ENCODE results near the gene SERPINA5. TPM values are rescaled to one million over a fixed set of nuclear protein-coding genes. Genes with fewer than 3 reads are reported as not detected.

The SERPINA5 gene
- total RNA-seq, 1 experiment from 2014 or later = 0.49 TPM

- ChIA-PET POLR2A (interaction anchor here (0.5 kb wide), 1 partner anchor 17 kb away, joined by 3 read pairs; no protein-coding TSS in a partner anchor), CTCF (no interaction called here)
- H3K36me3 ChIP-seq (ENCODE audit: control insufficient read depth, insufficient read depth, low read length) = no peaks in the 10 kb centered on the region
- TF ChIP-seq TCF7L2 (IDR thresholded peaks at IDR 0.05; ENCODE audit: low read depth, low read length) = no peak
- no peak for TF ChIP-seq POLR2AphosphoS5 (IDR thresholded peaks at IDR 0.05; ENCODE audit: low read depth, low read length)
- no peak for TF ChIP-seq CTCF (IDR thresholded peaks at IDR 0.05)
- no peak for TF ChIP-seq SIN3A (IDR thresholded peaks at IDR 0.05; ENCODE audit: borderline replicate concordance, insufficient read depth, low read depth, low read length)
- TF ChIP-seq, protein P1, sequence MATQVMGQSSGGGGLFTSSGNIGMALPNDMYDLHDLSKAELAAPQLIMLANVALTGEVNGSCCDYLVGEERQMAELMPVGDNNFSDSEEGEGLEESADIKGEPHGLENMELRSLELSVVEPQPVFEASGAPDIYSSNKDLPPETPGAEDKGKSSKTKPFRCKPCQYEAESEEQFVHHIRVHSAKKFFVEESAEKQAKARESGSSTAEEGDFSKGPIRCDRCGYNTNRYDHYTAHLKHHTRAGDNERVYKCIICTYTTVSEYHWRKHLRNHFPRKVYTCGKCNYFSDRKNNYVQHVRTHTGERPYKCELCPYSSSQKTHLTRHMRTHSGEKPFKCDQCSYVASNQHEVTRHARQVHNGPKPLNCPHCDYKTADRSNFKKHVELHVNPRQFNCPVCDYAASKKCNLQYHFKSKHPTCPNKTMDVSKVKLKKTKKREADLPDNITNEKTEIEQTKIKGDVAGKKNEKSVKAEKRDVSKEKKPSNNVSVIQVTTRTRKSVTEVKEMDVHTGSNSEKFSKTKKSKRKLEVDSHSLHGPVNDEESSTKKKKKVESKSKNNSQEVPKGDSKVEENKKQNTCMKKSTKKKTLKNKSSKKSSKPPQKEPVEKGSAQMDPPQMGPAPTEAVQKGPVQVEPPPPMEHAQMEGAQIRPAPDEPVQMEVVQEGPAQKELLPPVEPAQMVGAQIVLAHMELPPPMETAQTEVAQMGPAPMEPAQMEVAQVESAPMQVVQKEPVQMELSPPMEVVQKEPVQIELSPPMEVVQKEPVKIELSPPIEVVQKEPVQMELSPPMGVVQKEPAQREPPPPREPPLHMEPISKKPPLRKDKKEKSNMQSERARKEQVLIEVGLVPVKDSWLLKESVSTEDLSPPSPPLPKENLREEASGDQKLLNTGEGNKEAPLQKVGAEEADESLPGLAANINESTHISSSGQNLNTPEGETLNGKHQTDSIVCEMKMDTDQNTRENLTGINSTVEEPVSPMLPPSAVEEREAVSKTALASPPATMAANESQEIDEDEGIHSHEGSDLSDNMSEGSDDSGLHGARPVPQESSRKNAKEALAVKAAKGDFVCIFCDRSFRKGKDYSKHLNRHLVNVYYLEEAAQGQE (IDR thresholded peaks at IDR 0.05; ENCODE audit: insufficient read depth in 1 of 2, low read depth in 2 of 2, low read length in 1 of 2) = no peak
- H3K9me3 ChIP-seq (ENCODE audit: control insufficient read depth, insufficient read depth, low read depth, low read length) = no peaks in the 10 kb centered on the region
- ATAC-seq (no peak), DNase-seq (ENCODE audit: low read depth, low spot score) (no peak)
- H3K4me3 ChIP-seq (ENCODE audit: low read depth in 2 of 2, low read length in 2 of 2) = no peak overlapping the region
- in situ Hi-C loops (cut with HindIII; ENCODE audit: low pct_unique_long_range_greater_than_20kb, low sequenced_read_pairs) (no loop called here), intact Hi-C loops (cut with micrococcal nuclease; ENCODE audit: unreplicated experiment) (no loop called here)
- no peak overlapping the region for H3K27ac ChIP-seq (ENCODE audit: low read length)
- no TSS peak for BruUV-seq (replicated peaks)
- no peaks in the 10 kb centered on the region for H3K27me3 ChIP-seq (ENCODE audit: control insufficient read depth, insufficient read depth, low read length)
- H3K4me1 ChIP-seq (ENCODE audit: control insufficient read depth, insufficient read depth, low read length) = no peaks in the 10 kb centered on the region
Observed at GRCh38 chr14:94628578-94628977, 47.4 kb downstream of the SERPINA5 start.

DNA sequence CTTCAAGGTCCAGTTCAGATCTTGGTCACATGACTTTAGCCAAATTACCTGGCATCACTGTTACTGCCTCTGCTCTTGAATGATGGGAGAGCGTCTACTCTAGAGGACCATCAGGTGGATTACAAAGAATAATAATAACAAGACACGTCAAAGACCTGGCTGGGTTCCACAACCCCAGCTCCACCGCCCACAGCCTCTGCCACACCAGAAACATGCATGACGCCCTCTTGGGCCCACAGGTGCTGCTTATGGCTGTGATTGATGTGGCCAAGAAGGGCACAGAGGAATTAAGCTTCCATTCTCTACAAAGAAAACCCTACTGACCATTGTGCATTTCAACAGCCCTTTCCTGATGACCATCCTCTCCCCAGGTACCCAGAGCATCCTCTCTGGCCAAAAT lies 49.2 kb downstream of the SERPINA5 start:
- ChIA-PET POLR2A (no interaction called here), CTCF (no interaction called here)
- no peaks in the 10 kb centered on the region for H3K36me3 ChIP-seq (ENCODE audit: control insufficient read depth, insufficient read depth, low read length)
- in situ Hi-C loops (cut with HindIII; ENCODE audit: low pct_unique_long_range_greater_than_20kb, low sequenced_read_pairs) (no loop called here), intact Hi-C loops (cut with micrococcal nuclease; ENCODE audit: unreplicated experiment) (no loop called here)
- no peaks in the 10 kb centered on the region for H3K27me3 ChIP-seq (ENCODE audit: control insufficient read depth, insufficient read depth, low read length)
- H3K9me3 ChIP-seq (ENCODE audit: control insufficient read depth, insufficient read depth, low read depth, low read length) = no peaks in the 10 kb centered on the region
- no peak overlapping the region for H3K27ac ChIP-seq (ENCODE audit: low read length)
- TF ChIP-seq, protein P1 (IDR thresholded peaks at IDR 0.05; ENCODE audit: insufficient read depth in 1 of 2, low read depth in 2 of 2, low read length in 1 of 2) = no peak
- no peaks in the 10 kb centered on the region for H3K4me1 ChIP-seq (ENCODE audit: control insufficient read depth, insufficient read depth, low read length)
- no peak overlapping the region for H3K4me3 ChIP-seq (ENCODE audit: low read depth in 2 of 2, low read length in 2 of 2)
- BruUV-seq (replicated peaks) = no TSS peak
- no peak for DNase-seq (ENCODE audit: low read depth, low spot score)
- ATAC-seq = no peak
